Endothelial cell of umbilical vein (primary cell): ENCODE data around the gene RANBP6. TPM values are rescaled to one million over a fixed set of nuclear protein-coding genes. Genes with fewer than 3 reads are reported as not detected.

Experiments used
- BruUV-seq: library from RNA; stranded (reverse); fragments of 400-500 nt; replicated peaks from 2 replicates; lab custom pipeline; 2021; lab: Mats Ljungman, UMichigan
- CTCF ChIA-PET: fragments of 300-600, 350-600 bp; sonication (Branson Sonifier 250); formaldehyde crosslinking; loops from one replicate; lab custom pipeline; 2021; ENCODE audit warnings: antibody characterized with exemption, inconsistent platforms; lab: Charles Lee
- POLR2A ChIA-PET: fragments of 300-600, 350-600 bp; sonication (Branson Sonifier 250); formaldehyde crosslinking; loops from one replicate; lab custom pipeline; 2021; ENCODE audit warnings: antibody characterized with exemption, inconsistent platforms; lab: Charles Lee
- DNase-seq: peaks from one replicate; pipeline ENCODE4 v3.0.0-alpha.2; 2011; ENCODE audit warnings: low read depth, low spot score
- FAIRE-seq: peaks from 2 replicates; lab custom pipeline; 2011; peaks lifted over from hg19 to GRCh38; lab: Jason Lieb, UNC
- H2AFZ ChIP-seq: 2 replicates; pipeline ENCODE4 v1.6.0; 2012; ENCODE audit warnings: low read depth, low read length, control low read depth, inconsistent platforms
- H3K27ac ChIP-seq: 2 replicates; pipeline ENCODE4 v1.5.1; 2011; ENCODE audit warnings: low read depth, mild to moderate bottlenecking, control low read depth, low read length, moderate library complexity; ENCODE audit not compliant: insufficient read depth
- H3K27me3 ChIP-seq, 2 experiments: 2 replicates each; pipeline versions ENCODE4 v1.6.0 to v1.6.1; 2011; ENCODE audit warnings: low read length in 2 of 2, mixed read lengths in 1 of 2; ENCODE audit not compliant: control insufficient read depth in 2 of 2, insufficient read depth in 2 of 2
- H3K36me3 ChIP-seq, 2 experiments: 2 replicates in 1 of 2; 3 replicates in 1 of 2; pipeline ENCODE4 v1.5.1; 2011; ENCODE audit warnings: low read length in 2 of 2, mild to moderate bottlenecking in 1 of 2, moderate library complexity in 1 of 2; ENCODE audit not compliant: control insufficient read depth in 2 of 2, insufficient read depth in 2 of 2; ENCODE audit errors: extremely low read depth in 1 of 2
- H3K4me1 ChIP-seq: 3 replicates; pipeline ENCODE4 v1.5.1; 2011; ENCODE audit warnings: mild to moderate bottlenecking, low read length; ENCODE audit not compliant: control insufficient read depth, insufficient read depth; ENCODE audit errors: extremely low read depth
- H3K4me2 ChIP-seq: 2 replicates; pipeline ENCODE4 v1.6.1; 2011; ENCODE audit warnings: low read length, control low read depth, mixed read lengths; ENCODE audit not compliant: insufficient read depth
- H3K4me3 ChIP-seq, 3 experiments: fragments of 200-600 bp in 1 of 3; sonication (generic), shearing (Covaris generic) in 1 of 3; replicated peaks in 1 of 3; 2 replicates each; pipeline ENCODE4 v1.5.1; 2011 to 2016; ENCODE audit warnings: control low read depth in 3 of 3, low read length in 3 of 3, mild to moderate bottlenecking in 2 of 3, inconsistent platforms in 1 of 3, low read depth in 1 of 3, moderate library complexity in 1 of 3; ENCODE audit not compliant: insufficient read depth in 1 of 3
- H3K79me2 ChIP-seq: 2 replicates; pipeline ENCODE4 v1.6.0; 2012; ENCODE audit warnings: low read length, inconsistent platforms; ENCODE audit not compliant: control insufficient read depth, insufficient read depth
- H3K9ac ChIP-seq: replicated peaks from 2 replicates; pipeline ENCODE3; 2011; ENCODE audit warnings: low read length, control low read depth; ENCODE audit not compliant: insufficient read depth; ENCODE audit errors: extremely low read depth
- H3K9me1 ChIP-seq: replicated peaks from 3 replicates; pipeline ENCODE4 v1.6.0; 2011; ENCODE audit warnings: mild to moderate bottlenecking, low read length; ENCODE audit not compliant: control insufficient read depth, insufficient read depth; ENCODE audit errors: extremely low read depth
- H3K9me3 ChIP-seq: replicated peaks from 2 replicates; pipeline ENCODE4 v1.5.1; 2012; ENCODE audit warnings: low read length, inconsistent platforms; ENCODE audit not compliant: control insufficient read depth, insufficient read depth
- H4K20me1 ChIP-seq: replicated peaks from 2 replicates; pipeline ENCODE3; 2011; ENCODE audit warnings: mild to moderate bottlenecking, low read length; ENCODE audit not compliant: control insufficient read depth, insufficient read depth; ENCODE audit errors: extremely low read depth
- GATA2 ChIP-seq: IDR thresholded peaks from 2 replicates; pipeline ENCODE4 v1.7.0; 2011; ENCODE audit warnings: low read depth, mild to moderate bottlenecking, moderate library complexity, mixed read lengths, low read length; ENCODE audit not compliant: insufficient read length, insufficient read depth
- MYC ChIP-seq: IDR thresholded peaks from one replicate; pipeline ENCODE4 v1.6.1; 2011; ENCODE audit warnings: mild to moderate bottlenecking, low read depth, low read length
- POLR2AphosphoS5 ChIP-seq: IDR thresholded peaks from 2 replicates; pipeline ENCODE4 v1.6.1; 2012; ENCODE audit warnings: low read depth, mild to moderate bottlenecking, control low read depth, low read length, moderate library complexity; ENCODE audit not compliant: insufficient read depth
- dilution Hi-C: fragments of 300-500 bp; cut with MboI; formaldehyde crosslinking; loops from one replicate; pipeline ENCODE4 v1.15.0; 2019; ENCODE audit warnings: low sequenced_read_pairs; ENCODE audit not compliant: extremely low pct_ligation_motif_present
- intact Hi-C: fragments of 100-400 bp; cut with micrococcal nuclease; formaldehyde crosslinking; loops from one replicate; pipeline ENCODE4 v1.10.0; 2022
- polyA plus RNA-seq, 4 experiments: library from polyadenylated mRNA; depleted of rRNA in 3 of 4; stranded (reverse) in 3 of 4; unstranded in 1 of 4; fragments of >200 nt; gene quantifications; 2 replicates each; pipeline versions ENCODE4 v1.2.1 to v1.2.3, GENCODE V29; 2011 to 2012; ENCODE audit warnings: missing spikeins in 1 of 4
- total RNA-seq: library from RNA; stranded (reverse); gene quantifications from 2 replicates; pipeline ENCODE4 v1.2.3, GENCODE V29; 2021
- TF ChIP-seq, protein P1 (sequence below), 2 donors: IDR thresholded peaks; 1 replicate in 1 of 2; 2 replicates in 1 of 2; pipeline ENCODE4 v1.5.1; 2011; ENCODE audit warnings: low read length in 2 of 2, mild to moderate bottlenecking in 2 of 2, moderate library complexity in 2 of 2, control low read depth in 1 of 2, inconsistent platforms in 1 of 2, low read depth in 1 of 2; ENCODE audit not compliant: insufficient read depth in 1 of 2; ENCODE audit errors: extremely low read depth in 1 of 2

RANBP6 gene
- total and polyA plus RNA-seq, 2 donors (not counting 3 experiments of a cell fraction or from before 2014, with no cell fraction given): 5.3 to 20.9 TPM

DNA sequence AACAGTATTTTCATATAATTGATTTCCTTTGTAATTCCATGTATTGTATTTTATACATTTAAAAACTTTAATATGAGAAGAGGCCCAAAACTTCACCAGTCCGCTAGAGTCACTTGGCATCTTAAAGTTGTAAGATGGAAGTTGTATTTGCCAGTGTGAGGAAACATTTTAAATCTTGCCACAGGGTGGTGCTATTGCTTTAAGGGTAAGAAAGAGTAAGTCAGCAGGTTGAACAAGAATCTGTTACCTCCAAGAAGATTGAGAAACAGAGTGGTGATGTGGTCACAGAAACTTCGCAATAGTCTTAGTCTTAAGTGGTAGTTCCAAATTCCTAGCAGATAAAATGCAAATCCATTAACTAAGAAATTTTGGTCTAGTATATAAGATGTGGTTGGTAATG is 39.8 kb upstream of the RANBP6 start:
- Histone ChIP-seq H3K9me3 (no peaks in the 10 kb centered on the region), H3K36me3 (no peaks in the 10 kb centered on the region), H4K20me1 (no peaks in the 10 kb centered on the region), H2AFZ (peak overlapping the region; percentile 15), H3K9me1 (no peaks in the 10 kb centered on the region), H3K4me1 (no peaks in the 10 kb centered on the region), H3K9ac (no peak overlapping the region), H3K27ac (no peak overlapping the region), H3K4me3 (no peak overlapping the region), H3K4me2 (no peak overlapping the region), H3K27me3 (no peaks in the 10 kb centered on the region), H3K79me2 (no peaks in the 10 kb centered on the region)
- DNase-seq (peak; percentile 91), FAIRE-seq (peak; percentile 82)
- dilution Hi-C loops: no loop called here
- TF ChIP-seq GATA2 (no peak), POLR2AphosphoS5 (no peak), MYC (no peak)
- TF ChIP-seq, protein P1, sequence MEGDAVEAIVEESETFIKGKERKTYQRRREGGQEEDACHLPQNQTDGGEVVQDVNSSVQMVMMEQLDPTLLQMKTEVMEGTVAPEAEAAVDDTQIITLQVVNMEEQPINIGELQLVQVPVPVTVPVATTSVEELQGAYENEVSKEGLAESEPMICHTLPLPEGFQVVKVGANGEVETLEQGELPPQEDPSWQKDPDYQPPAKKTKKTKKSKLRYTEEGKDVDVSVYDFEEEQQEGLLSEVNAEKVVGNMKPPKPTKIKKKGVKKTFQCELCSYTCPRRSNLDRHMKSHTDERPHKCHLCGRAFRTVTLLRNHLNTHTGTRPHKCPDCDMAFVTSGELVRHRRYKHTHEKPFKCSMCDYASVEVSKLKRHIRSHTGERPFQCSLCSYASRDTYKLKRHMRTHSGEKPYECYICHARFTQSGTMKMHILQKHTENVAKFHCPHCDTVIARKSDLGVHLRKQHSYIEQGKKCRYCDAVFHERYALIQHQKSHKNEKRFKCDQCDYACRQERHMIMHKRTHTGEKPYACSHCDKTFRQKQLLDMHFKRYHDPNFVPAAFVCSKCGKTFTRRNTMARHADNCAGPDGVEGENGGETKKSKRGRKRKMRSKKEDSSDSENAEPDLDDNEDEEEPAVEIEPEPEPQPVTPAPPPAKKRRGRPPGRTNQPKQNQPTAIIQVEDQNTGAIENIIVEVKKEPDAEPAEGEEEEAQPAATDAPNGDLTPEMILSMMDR (IDR thresholded peaks at IDR 0.05; ENCODE audit: extremely low read depth in 1 of 2, insufficient read depth in 1 of 2, low read depth in 1 of 2, low read length in 2 of 2): peak; percentile 37
- POLR2A ChIA-PET: no interaction called here
- BruUV-seq: no TSS peak
- intact Hi-C loops: loop anchor here (1.0 to 10.0 kb wide), 4 partner anchors 142 to 512 kb away; no protein-coding TSS in a partner anchor
- CTCF ChIA-PET: interaction anchor here (0.6 to 6.5 kb wide), 16 partner anchors 10 to 684 kb away, joined by 3 to 417 read pairs (median 18); partner anchors contain the start of gene MLANA
